GM10266 (cell line): ENCODE results near the gene UST.

Experiments used
- DNase-seq: peaks from one replicate; pipeline ENCODE4 v3.0.0; 2012; ENCODE audit errors: extremely low spot score
- TF ChIP-seq, protein P1 (sequence below): IDR thresholded peaks from 2 replicates; pipeline ENCODE4 v1.5.1; 2012; ENCODE audit warnings: mild to moderate bottlenecking, low read depth; ENCODE audit not compliant: control insufficient read depth, insufficient read depth; ENCODE audit errors: missing control alignments

UST gene

GRCh38 chr6:149006671-149007070 lies 259.8 kb downstream of the UST start:
- TF ChIP-seq, protein P1, sequence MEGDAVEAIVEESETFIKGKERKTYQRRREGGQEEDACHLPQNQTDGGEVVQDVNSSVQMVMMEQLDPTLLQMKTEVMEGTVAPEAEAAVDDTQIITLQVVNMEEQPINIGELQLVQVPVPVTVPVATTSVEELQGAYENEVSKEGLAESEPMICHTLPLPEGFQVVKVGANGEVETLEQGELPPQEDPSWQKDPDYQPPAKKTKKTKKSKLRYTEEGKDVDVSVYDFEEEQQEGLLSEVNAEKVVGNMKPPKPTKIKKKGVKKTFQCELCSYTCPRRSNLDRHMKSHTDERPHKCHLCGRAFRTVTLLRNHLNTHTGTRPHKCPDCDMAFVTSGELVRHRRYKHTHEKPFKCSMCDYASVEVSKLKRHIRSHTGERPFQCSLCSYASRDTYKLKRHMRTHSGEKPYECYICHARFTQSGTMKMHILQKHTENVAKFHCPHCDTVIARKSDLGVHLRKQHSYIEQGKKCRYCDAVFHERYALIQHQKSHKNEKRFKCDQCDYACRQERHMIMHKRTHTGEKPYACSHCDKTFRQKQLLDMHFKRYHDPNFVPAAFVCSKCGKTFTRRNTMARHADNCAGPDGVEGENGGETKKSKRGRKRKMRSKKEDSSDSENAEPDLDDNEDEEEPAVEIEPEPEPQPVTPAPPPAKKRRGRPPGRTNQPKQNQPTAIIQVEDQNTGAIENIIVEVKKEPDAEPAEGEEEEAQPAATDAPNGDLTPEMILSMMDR, result no peak
- DNase-seq, result no peak

DNA sequence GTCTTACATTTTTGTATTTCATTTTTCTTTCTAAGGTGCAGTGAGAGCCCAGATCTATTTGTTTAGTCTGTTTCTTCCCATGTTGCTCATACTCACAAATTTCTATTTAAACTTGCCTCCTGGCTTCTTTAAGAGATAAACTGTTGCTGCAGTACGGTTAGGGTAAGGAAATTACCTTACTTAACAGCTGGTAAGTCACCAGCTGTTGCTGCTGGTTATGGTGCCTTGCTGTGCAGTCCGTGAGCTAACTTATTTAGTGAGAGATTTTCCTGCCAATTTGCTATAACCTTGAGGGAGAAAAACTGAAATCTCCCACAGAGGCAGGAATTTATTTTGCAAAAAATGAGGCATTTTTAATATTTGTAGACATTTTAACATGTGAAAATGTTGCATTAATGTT lies 261.0 kb downstream of the UST start:
- DNase-seq, result no peak
- TF ChIP-seq, protein P1, result no peak

DNA sequence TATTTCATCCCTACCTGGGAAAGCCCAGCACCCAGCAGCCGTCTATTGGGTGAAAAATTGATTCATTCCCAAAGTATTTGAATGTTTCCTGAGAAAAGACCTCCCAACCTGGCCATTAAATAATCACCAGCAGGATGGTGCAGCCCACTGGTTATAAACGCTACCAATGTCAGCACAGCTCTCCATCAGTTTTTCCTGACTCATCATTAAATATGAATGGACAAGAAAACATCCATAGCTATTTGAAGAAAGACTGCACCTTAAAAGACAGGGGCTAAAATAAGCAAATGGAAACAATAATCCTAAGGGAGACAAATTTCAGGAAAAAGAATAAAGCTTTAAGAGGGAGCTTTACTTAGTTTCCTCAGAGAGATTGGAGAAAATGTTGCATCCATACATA lies 261.9 kb downstream of the UST start:
- TF ChIP-seq, protein P1, result no peak
- no peak for DNase-seq

DNA sequence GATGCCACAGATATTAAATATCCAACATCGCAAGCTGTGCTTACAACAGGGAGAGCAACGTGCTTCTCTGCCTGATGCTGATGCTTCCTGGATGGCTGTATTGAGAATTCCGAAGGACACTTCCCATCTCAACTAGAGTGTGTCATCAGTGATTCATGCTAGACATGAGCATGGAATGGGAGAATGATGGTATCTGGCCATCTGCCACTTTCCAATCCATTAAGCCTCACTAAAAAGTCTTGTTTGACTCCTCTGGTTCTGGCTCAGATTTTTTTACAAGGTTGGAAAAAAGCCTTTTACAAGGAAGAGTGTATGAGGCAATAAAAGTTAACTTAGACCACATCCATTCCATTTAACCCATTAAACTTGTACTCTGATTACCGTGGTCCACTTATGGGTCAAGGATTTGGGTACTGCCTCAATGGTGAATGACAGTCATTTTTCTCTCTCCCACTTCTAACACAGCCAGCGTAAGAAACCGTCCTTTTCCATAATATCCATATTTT lies 265.3 kb downstream of the UST start:
- TF ChIP-seq, protein P1, result no peak
- no peak for DNase-seq

DNA sequence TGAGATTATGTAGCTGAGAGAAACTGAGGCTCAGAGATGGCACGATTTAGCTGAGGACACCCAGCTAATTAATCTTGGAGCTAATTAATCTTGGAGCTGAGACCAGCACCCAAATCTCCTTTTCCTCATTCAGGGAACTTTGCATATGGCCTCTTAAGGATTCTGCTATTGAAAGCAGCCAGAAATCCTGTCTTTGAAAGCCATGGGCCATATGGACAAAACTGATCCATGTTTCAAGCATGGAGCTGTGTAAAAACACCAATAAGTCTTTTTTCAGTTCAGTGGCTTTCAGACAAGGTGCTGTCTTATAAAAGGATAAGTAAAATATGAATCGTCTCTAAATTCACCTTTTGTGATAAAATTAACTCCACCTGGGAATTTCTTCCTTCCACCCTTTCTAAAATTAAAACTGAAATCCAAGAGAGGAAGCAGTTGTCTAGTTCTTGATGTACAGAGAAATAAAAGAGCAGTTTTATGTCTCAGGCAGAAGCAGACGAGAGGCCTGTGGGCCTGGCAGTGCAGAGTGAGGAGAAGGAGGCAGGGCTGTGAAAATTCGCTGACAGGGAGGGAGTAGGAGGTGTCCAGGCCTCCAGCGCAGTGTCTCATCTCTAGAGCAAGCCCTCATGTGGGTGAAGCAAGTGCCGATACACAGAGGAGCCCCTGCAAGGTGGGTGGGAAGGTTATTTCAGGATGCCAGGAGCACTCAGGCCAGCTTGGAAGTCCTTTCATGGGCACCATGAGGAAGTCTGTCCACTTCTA lies 266.9 kb downstream of the UST start:
- DNase-seq, result no peak
- TF ChIP-seq, protein P1, result no peak

- no peak for DNase-seq
- TF ChIP-seq, protein P1, result no peak
Measured at GRCh38 chr6:149014631-149015534, 268.1 kb downstream of the UST start.
